Kasumi-1 (cell line): ENCODE data around the gene SLC2A8.

ENCODE experiments used
- DNase-seq, 2 experiments: peaks; one replicate each; lab custom pipeline; 2025; lab: John Stamatoyannopoulos, UW

Gene SLC2A8

GRCh38 chr9:127382541-127382940 lies 14.4 kb upstream of the SLC2A8 start:
- DNase-seq, result no peak

- no peak for DNase-seq
Observed at GRCh38 chr9:127384016-127384730, 12.8 kb upstream of the SLC2A8 start.

- no peak for DNase-seq
Observed at GRCh38 chr9:127384901-127385300, 12.1 kb upstream of the SLC2A8 start.

- DNase-seq, result no peak
Observed at GRCh38 chr9:127386249-127386648, 10.7 kb upstream of the SLC2A8 start.

- DNase-seq, result no peak
Observed at GRCh38 chr9:127386981-127387380, 10.0 kb upstream of the SLC2A8 start.

- peak; percentile 34 to 40 for DNase-seq
Observed at GRCh38 chr9:127388037-127388855, 8.7 kb upstream of the SLC2A8 start.

GRCh38 chr9:127388856-127389238 lies 8.1 kb upstream of the SLC2A8 start:
- no peak for DNase-seq

- DNase-seq, result no peak
Observed at GRCh38 chr9:127389381-127390247, 7.4 kb upstream of the SLC2A8 start.

GRCh38 chr9:127390248-127390545 lies 6.8 kb upstream of the SLC2A8 start:
- DNase-seq, result no peak

GRCh38 chr9:127390563-127390962 lies 6.4 kb upstream of the SLC2A8 start:
- no peak for DNase-seq

GRCh38 chr9:127392166-127392565 lies 4.8 kb upstream of the SLC2A8 start:
- no peak for DNase-seq

GRCh38 chr9:127392976-127393375 lies 4.0 kb upstream of the SLC2A8 start:
- no peak for DNase-seq

- no peak for DNase-seq
Observed at GRCh38 chr9:127393645-127394044, 3.3 kb upstream of the SLC2A8 start.

- no peak for DNase-seq
Observed at GRCh38 chr9:127395497-127396252, 1.3 kb upstream of the SLC2A8 start.

- DNase-seq, result no peak
Observed at GRCh38 chr9:127396253-127396807, 639 bp upstream of the SLC2A8 start.

GRCh38 chr9:127397646-127398274 lies 791 bp downstream of the SLC2A8 start:
- DNase-seq, result no peak

- DNase-seq, result no peak
Observed at GRCh38 chr9:127398275-127398647, 1.3 kb downstream of the SLC2A8 start.

GRCh38 chr9:127398715-127399400 lies 1.9 kb downstream of the SLC2A8 start:
- no peak for DNase-seq

GRCh38 chr9:127399736-127400269 lies 2.8 kb downstream of the SLC2A8 start:
- no peak for DNase-seq

GRCh38 chr9:127402401-127403090 lies 5.6 kb downstream of the SLC2A8 start:
- DNase-seq, result no peak
